HepG2 (cell line): ENCODE measurements around the gene GTF2A1. TPM values are rescaled to one million over a fixed set of nuclear protein-coding genes. Genes with fewer than 3 reads are reported as not detected.

Experiments
- ATAC-seq: fragments of 200-7000 bp; cut with Tn5 transposase; 3 replicates; pipeline ENCODE4 v1.9.1; 2020; ENCODE audit warnings: mild to moderate bottlenecking, moderate library complexity
- BruUV-seq: library from RNA; stranded (reverse); fragments of 400-500 nt; replicated peaks from 2 replicates; lab custom pipeline; 2021; lab: Mats Ljungman, UMichigan
- CTCF ChIA-PET: fragments of 300-600 bp; formaldehyde crosslinking; extraction: SDS; loops from one replicate; lab custom pipeline; 2021; ENCODE audit warnings: low total read pairs, inconsistent platforms, low intra/inter-chr PET ratio; lab: Yijun Ruan, JAX
- POLR2A ChIA-PET: fragments of 350-600 bp; sonication (Branson Sonifier 250); formaldehyde crosslinking; loops from one replicate; lab custom pipeline; 2020; ENCODE audit warnings: antibody characterized with exemption, inconsistent platforms; lab: Yijun Ruan, JAX
- DNase-seq: peaks from one replicate; pipeline ENCODE4 v3.0.0-alpha.2; 2015; ENCODE audit warnings: low spot score
- FAIRE-seq: peaks from 3 replicates; lab custom pipeline; 2011; peaks lifted over from hg19 to GRCh38; lab: Jason Lieb, UNC
- H2AFZ ChIP-seq: one replicate; pipeline ENCODE4 v1.6.1; 2011; ENCODE audit warnings: low read length, inconsistent platforms
- H3K27ac ChIP-seq: fragments of 300-600 bp; 3 replicates; pipeline ENCODE4 v1.8.0; 2011; ENCODE audit warnings: mixed run types, mild to moderate bottlenecking, mixed read lengths, low read length, inconsistent platforms; ENCODE audit not compliant: insufficient read depth; ENCODE audit errors: extremely low read length
- H3K27me3 ChIP-seq, 2 experiments: fragments of 200-600 bp in 1 of 2; 2 replicates in 1 of 2; 3 replicates in 1 of 2; pipeline versions ENCODE4 v1.6.0 to v1.8.0; 2011; ENCODE audit warnings: low read length in 2 of 2, mild to moderate bottlenecking in 2 of 2, moderate library complexity in 2 of 2, inconsistent platforms in 1 of 2; ENCODE audit not compliant: insufficient read depth in 2 of 2, control insufficient read depth in 1 of 2
- H3K36me3 ChIP-seq, 2 experiments: fragments of 200-600 bp in 1 of 2; replicated peaks in 1 of 2; 2 replicates in 1 of 2; 3 replicates in 1 of 2; pipeline versions ENCODE4 v1.5.1 to v1.8.0; 2011; ENCODE audit warnings: low read length in 2 of 2, inconsistent platforms in 1 of 2; ENCODE audit not compliant: insufficient read depth in 2 of 2, control insufficient read depth in 1 of 2
- H3K4me1 ChIP-seq: 2 replicates; pipeline ENCODE4 v1.5.1; 2012; ENCODE audit warnings: low read length, inconsistent platforms; ENCODE audit not compliant: insufficient read depth
- H3K4me2 ChIP-seq: 2 replicates; pipeline ENCODE4 v1.6.0; 2011; ENCODE audit warnings: low read depth, low read length, inconsistent platforms
- H3K4me3 ChIP-seq, 3 experiments: fragments of 200-600 bp in 1 of 3; sonication (generic), shearing (Covaris generic) in 1 of 3; replicated peaks in 1 of 3; 2 replicates each; pipeline ENCODE4 v1.5.1; 2011 to 2016; ENCODE audit warnings: low read length in 3 of 3, inconsistent platforms in 2 of 3, low read depth in 2 of 3, mild to moderate bottlenecking in 2 of 3, control low read depth in 1 of 3, mixed read lengths in 1 of 3; ENCODE audit not compliant: insufficient read depth in 1 of 3
- H3K79me2 ChIP-seq: one replicate; pipeline ENCODE4 v1.6.1; 2011; ENCODE audit warnings: low read length, inconsistent platforms; ENCODE audit not compliant: insufficient read depth
- H3K9ac ChIP-seq: 2 replicates; pipeline ENCODE4 v1.6.0; 2011; ENCODE audit warnings: mild to moderate bottlenecking, low read depth, low read length, inconsistent platforms; ENCODE audit not compliant: insufficient read depth
- H3K9me3 ChIP-seq: 2 replicates; pipeline ENCODE4 v1.5.1; 2012; ENCODE audit warnings: mild to moderate bottlenecking, low read length
- H4K20me1 ChIP-seq: 2 replicates; pipeline ENCODE4 v1.6.0; 2011; ENCODE audit warnings: inconsistent platforms, mild to moderate bottlenecking, low read length, moderate library complexity; ENCODE audit not compliant: insufficient read depth
- CHD2 ChIP-seq: IDR thresholded peaks from 2 replicates; pipeline ENCODE4 v1.6.1; 2011; ENCODE audit warnings: low read depth, low read length, improper control_type of control experiment
- FOXK2 ChIP-seq: fragments of 450-650 bp; IDR thresholded peaks from 2 replicates; pipeline ENCODE4 v1.6.1; 2016
- GATAD2A ChIP-seq: IDR thresholded peaks from 2 replicates; pipeline ENCODE4 v1.6.1; 2016
- HNF4A ChIP-seq: sonication (generic); formaldehyde crosslinking; IDR thresholded peaks from 2 replicates; pipeline ENCODE4 v1.4.0; 2020; ENCODE audit warnings: missing genetic modification reagents
- MAFF ChIP-seq: IDR thresholded peaks from 2 replicates; pipeline ENCODE4 v1.6.1; 2011; ENCODE audit warnings: low read depth, low read length, improper control_type of control experiment
- MBD4 ChIP-seq: IDR thresholded peaks from 2 replicates; pipeline ENCODE4 v1.6.1; 2012; ENCODE audit warnings: low read length, inconsistent platforms, borderline replicate concordance
- NRL ChIP-seq: sonication (generic); formaldehyde crosslinking; IDR thresholded peaks from 2 replicates; pipeline ENCODE4 v1.5.0; 2020; ENCODE audit warnings: missing genetic modification reagents, mild to moderate bottlenecking, moderate library complexity, borderline replicate concordance
- PCBP2 ChIP-seq: fragments of 200-400 bp; formaldehyde crosslinking; optimal IDR thresholded peaks from 2 replicates; pipeline ENCODE3; 2018; ENCODE audit warnings: low read length, low read depth; ENCODE audit not compliant: poor library complexity, severe bottlenecking
- RARG ChIP-seq: sonication (generic); formaldehyde crosslinking; IDR thresholded peaks from 2 replicates; pipeline ENCODE4 v1.4.0; 2020; ENCODE audit warnings: low read depth, mild to moderate bottlenecking, missing genetic modification reagents
- YY1 ChIP-seq: IDR thresholded peaks from 2 replicates; pipeline ENCODE4 v1.6.1; 2011; ENCODE audit warnings: low read length, low read depth, moderate library complexity, mild to moderate bottlenecking; ENCODE audit not compliant: insufficient read depth, insufficient replicate concordance
- ZKSCAN5 ChIP-seq: sonication (generic); formaldehyde crosslinking; IDR thresholded peaks from 2 replicates; pipeline ENCODE4 v1.5.1; 2020; ENCODE audit warnings: mild to moderate bottlenecking, missing genetic modification reagents
- ZNF567 ChIP-seq: sonication (generic); formaldehyde crosslinking; IDR thresholded peaks from 2 replicates; pipeline ENCODE4 v1.8.1; 2023; ENCODE audit warnings: mild to moderate bottlenecking, missing genetic modification reagents, borderline replicate concordance
- ZNF614 ChIP-seq: IDR thresholded peaks from 2 replicates; pipeline ENCODE4 v1.6.1; 2018; ENCODE audit warnings: missing biosample characterization, missing genetic modification reagents, inconsistent platforms, borderline replicate concordance
- ZNF703 ChIP-seq: sonication (generic); formaldehyde crosslinking; IDR thresholded peaks from 2 replicates; pipeline ENCODE4 v1.5.1; 2020; ENCODE audit warnings: missing genetic modification reagents, mild to moderate bottlenecking, moderate library complexity, borderline replicate concordance
- ZNF772 ChIP-seq: sonication (generic); formaldehyde crosslinking; IDR thresholded peaks from 2 replicates; pipeline ENCODE4 v1.5.0; 2020; ENCODE audit warnings: mild to moderate bottlenecking, missing genetic modification reagents
- WGBS: methylation state at CpG from one replicate; pipeline ENCODE4 v1.1.6; 2017; ENCODE audit warnings: low lambda C conversion rate; 5-methylcytosine and 5-hydroxymethylcytosine counted together
- in situ Hi-C: cut with HindIII; loops from 2 replicates; pipeline ENCODE4 v1.10.0; 2017; ENCODE audit warnings: low pct_unique_long_range_greater_than_20kb; ENCODE audit not compliant: extremely low pct_ligation_motif_present
- intact Hi-C: fragments of 100-400 bp; cut with micrococcal nuclease; formaldehyde crosslinking; loops from one replicate; pipeline ENCODE4 v1.10.0; 2022; ENCODE audit not compliant: unreplicated experiment
- polyA plus RNA-seq, 8 experiments: library from polyadenylated mRNA; depleted of rRNA in 3 of 8; stranded (reverse) in 7 of 8; unstranded in 1 of 8; fragments of >200 nt; fragmentation: Illumina TruSeq in 4 of 8; extraction: Trizol in 4 of 8; gene quantifications; 2 replicates each; pipeline versions ENCODE4 v1.2.1 to v1.2.3, GENCODE V29; 2011 to 2016; ENCODE audit warnings: low read depth in 4 of 8, missing spikeins in 1 of 8, mixed read lengths in 1 of 8; ENCODE audit not compliant: insufficient read depth in 1 of 8
- total RNA-seq, 5 experiments: library from RNA; depleted of rRNA; stranded (reverse); fragments of >200 nt; fragmentation: Illumina TruSeq; extraction: Trizol; gene quantifications; 2 replicates each; pipeline ENCODE4 v1.2.3, GENCODE V29; 2016; ENCODE audit warnings: low read depth in 1 of 5
- TF ChIP-seq, protein P1 (sequence below): sonication (generic); formaldehyde crosslinking; IDR thresholded peaks from 2 replicates; pipeline ENCODE4 v1.8.1; 2022; ENCODE audit warnings: mild to moderate bottlenecking, missing genetic modification reagents
- TF ChIP-seq, protein P2 (sequence below): IDR thresholded peaks from 2 replicates; pipeline ENCODE4 v1.6.1; 2016; ENCODE audit warnings: control low read depth
- TF ChIP-seq, protein P3 (sequence below): sonication (generic); formaldehyde crosslinking; IDR thresholded peaks from 2 replicates; pipeline ENCODE4 v1.4.0; 2020; ENCODE audit warnings: mild to moderate bottlenecking, missing genetic modification reagents, borderline replicate concordance

GTF2A1 gene
- total and polyA plus RNA-seq, 2 of the 13 experiments (the other 11 are each of a cell fraction or from before 2014, with no cell fraction given), result 14.9 to 17.5 TPM

DNA sequence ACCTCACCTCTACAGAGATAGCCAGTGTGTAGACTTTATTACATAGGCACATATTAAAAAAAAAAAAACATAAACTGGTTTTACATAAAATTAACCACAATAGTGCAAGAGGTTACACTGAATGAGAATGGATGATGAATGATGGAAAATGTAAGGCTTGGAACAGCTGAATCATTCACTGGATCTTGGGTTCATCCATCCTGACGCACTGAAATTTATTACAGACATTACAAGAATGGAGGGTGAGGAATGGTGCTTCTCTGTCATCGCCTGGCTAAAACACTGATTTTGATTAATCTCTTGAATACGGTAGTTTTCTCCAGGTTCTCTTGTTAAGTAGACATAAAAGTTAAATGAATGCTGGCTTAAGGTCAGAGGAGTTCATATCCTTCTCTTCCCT is 40.0 kb upstream of the GTF2A1 start:
- Histone ChIP-seq H3K4me2 (no peak overlapping the region), H3K27ac (no peak overlapping the region), H4K20me1 (no peaks in the 10 kb centered on the region), H3K9me3 (no peaks in the 10 kb centered on the region), H3K9ac (no peak overlapping the region), H3K36me3 (no peaks in the 10 kb centered on the region), H3K79me2 (no peaks in the 10 kb centered on the region), H3K27me3 (no peaks in the 10 kb centered on the region), H2AFZ (no peak overlapping the region), H3K4me1 (no peaks in the 10 kb centered on the region), H3K4me3 (no peak overlapping the region)
- WGBS, result 95% methylated on average over 3 of the region's 3 CpGs
- no peak for FAIRE-seq
- TF ChIP-seq, protein P1, sequence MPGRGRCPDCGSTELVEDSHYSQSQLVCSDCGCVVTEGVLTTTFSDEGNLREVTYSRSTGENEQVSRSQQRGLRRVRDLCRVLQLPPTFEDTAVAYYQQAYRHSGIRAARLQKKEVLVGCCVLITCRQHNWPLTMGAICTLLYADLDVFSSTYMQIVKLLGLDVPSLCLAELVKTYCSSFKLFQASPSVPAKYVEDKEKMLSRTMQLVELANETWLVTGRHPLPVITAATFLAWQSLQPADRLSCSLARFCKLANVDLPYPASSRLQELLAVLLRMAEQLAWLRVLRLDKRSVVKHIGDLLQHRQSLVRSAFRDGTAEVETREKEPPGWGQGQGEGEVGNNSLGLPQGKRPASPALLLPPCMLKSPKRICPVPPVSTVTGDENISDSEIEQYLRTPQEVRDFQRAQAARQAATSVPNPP, result no peak
- TF ChIP-seq MAFF (no peak), PCBP2 (no peak), HNF4A (CRISPR knock-in tag) (no peak), ZNF703 (no peak), NRL (CRISPR knock-in tag) (no peak), FOXK2 (no peak), RARG (no peak), CHD2 (no peak), ZNF614 (no peak), MBD4 (no peak), YY1 (no peak), ZNF567 (CRISPR knock-in tag) (no peak), GATAD2A (CRISPR knock-in tag) (no peak), ZNF772 (no peak), ZKSCAN5 (CRISPR knock-in tag) (no peak)
- TF ChIP-seq, protein P2, sequence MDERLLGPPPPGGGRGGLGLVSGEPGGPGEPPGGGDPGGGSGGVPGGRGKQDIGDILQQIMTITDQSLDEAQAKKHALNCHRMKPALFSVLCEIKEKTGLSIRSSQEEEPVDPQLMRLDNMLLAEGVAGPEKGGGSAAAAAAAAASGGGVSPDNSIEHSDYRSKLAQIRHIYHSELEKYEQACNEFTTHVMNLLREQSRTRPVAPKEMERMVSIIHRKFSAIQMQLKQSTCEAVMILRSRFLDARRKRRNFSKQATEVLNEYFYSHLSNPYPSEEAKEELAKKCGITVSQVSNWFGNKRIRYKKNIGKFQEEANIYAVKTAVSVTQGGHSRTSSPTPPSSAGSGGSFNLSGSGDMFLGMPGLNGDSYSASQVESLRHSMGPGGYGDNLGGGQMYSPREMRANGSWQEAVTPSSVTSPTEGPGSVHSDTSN (CRISPR knock-in tag), result no peak
- TF ChIP-seq, protein P3, sequence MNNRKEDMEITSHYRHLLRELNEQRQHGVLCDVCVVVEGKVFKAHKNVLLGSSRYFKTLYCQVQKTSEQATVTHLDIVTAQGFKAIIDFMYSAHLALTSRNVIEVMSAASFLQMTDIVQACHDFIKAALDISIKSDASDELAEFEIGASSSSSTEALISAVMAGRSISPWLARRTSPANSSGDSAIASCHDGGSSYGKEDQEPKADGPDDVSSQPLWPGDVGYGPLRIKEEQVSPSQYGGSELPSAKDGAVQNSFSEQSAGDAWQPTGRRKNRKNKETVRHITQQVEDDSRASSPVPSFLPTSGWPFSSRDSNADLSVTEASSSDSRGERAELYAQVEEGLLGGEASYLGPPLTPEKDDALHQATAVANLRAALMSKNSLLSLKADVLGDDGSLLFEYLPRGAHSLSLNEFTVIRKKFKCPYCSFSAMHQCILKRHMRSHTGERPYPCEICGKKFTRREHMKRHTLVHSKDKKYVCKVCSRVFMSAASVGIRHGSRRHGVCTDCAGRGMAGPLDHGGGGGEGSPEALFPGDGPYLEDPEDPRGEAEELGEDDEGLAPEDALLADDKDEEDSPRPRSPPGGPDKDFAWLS, result no peak
- DNase-seq, result no peak
- no TSS peak for BruUV-seq
- intact Hi-C loops, result no loop called here
- ATAC-seq, result no peak
- CTCF ChIA-PET, result no interaction called here
- POLR2A ChIA-PET, result no interaction called here
- in situ Hi-C loops, result no loop called here
